Astrocyte of the cerebellum (primary cell): ENCODE data around the gene INPP4B.

Source experiments
- DNase-seq: peaks from one replicate; pipeline ENCODE4 v3.0.0-alpha.2; 2011; ENCODE audit warnings: low read depth
- H3K4me3 ChIP-seq: 2 replicates; pipeline ENCODE4 v1.5.1; 2011; ENCODE audit warnings: mild to moderate bottlenecking, low read depth, low read length, moderate library complexity
- in situ Hi-C: cut with HindIII; loops from 2 replicates; pipeline ENCODE4 v1.10.0; 2017; ENCODE audit warnings: low sequenced_read_pairs
- TF ChIP-seq, protein P1 (sequence below): IDR thresholded peaks from 2 replicates; pipeline ENCODE4 v1.5.1; 2012; ENCODE audit warnings: low read length, low read depth, moderate library complexity, mild to moderate bottlenecking; ENCODE audit errors: missing control alignments

Gene INPP4B

DNA sequence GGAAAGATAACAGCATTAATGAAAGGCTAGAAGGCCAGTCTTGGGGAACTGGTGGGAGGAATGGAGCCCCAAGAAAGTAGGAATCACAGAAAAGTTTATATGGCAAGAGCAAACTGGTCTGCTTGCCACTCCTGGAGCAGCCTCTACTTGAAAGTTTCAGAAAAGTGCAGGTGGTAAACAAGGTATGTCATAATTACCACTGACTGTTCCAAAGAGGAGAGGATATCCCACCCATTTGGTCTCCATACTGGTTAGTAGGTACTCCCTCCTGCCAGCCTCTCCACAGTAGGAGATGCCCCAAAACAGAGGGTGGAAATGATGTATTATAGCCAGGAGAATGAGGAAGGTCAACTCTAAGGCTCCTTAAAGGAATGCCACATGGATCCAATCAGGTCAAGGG, 145.1 kb downstream of the INPP4B start:
- no peak overlapping the region for H3K4me3 ChIP-seq
- TF ChIP-seq, protein P1, sequence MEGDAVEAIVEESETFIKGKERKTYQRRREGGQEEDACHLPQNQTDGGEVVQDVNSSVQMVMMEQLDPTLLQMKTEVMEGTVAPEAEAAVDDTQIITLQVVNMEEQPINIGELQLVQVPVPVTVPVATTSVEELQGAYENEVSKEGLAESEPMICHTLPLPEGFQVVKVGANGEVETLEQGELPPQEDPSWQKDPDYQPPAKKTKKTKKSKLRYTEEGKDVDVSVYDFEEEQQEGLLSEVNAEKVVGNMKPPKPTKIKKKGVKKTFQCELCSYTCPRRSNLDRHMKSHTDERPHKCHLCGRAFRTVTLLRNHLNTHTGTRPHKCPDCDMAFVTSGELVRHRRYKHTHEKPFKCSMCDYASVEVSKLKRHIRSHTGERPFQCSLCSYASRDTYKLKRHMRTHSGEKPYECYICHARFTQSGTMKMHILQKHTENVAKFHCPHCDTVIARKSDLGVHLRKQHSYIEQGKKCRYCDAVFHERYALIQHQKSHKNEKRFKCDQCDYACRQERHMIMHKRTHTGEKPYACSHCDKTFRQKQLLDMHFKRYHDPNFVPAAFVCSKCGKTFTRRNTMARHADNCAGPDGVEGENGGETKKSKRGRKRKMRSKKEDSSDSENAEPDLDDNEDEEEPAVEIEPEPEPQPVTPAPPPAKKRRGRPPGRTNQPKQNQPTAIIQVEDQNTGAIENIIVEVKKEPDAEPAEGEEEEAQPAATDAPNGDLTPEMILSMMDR: no peak
- DNase-seq: no peak
- in situ Hi-C loops: no loop called here

GRCh38 chr4:142700531-142700930, 145.6 kb downstream of the INPP4B start:
- TF ChIP-seq, protein P1: no peak
- no peak for DNase-seq
- H3K4me3 ChIP-seq: no peak overlapping the region
- in situ Hi-C loops: no loop called here

DNA sequence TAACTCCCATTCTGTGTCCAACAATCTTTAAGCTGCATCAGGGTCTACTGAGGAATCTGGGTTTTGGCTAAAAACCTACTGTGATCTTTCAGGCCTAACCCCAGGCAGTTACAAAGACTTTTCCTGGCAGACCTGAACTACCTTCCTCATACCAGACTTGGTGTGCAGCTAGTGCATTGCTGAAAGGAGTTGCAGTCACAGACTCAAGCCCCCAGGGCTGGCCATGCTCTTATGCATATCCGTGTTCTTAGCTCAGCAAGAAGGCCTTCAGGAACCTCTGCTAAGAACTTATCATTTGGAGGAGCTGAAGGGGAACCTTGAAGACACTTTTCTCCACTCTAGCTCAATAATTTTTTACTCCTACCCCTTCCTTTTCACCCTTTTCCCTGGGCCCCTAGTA, 147.5 kb downstream of the INPP4B start:
- DNase-seq: no peak
- in situ Hi-C loops: no loop called here
- no peak overlapping the region for H3K4me3 ChIP-seq
- TF ChIP-seq, protein P1: no peak

DNA sequence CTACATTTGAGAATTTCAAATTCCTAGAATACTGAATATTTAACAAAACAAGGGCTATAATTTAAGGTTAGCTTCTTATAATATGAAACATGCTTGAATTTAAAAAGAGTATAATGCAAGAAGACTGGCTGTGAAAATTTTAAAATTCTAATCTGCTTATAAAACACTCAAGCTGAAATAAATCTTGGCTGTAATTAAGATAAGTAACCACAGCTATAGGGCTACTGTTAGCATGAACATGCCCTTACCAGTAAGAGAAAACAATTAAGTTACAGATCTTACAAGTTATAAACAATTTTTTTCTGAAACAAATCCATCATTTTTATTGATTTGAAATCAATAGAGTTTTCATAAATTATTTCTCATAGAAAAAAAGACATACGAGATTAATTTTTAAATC, 148.2 kb downstream of the INPP4B start:
- TF ChIP-seq, protein P1: no peak
- no peak overlapping the region for H3K4me3 ChIP-seq
- DNase-seq: no peak
- in situ Hi-C loops: no loop called here

- TF ChIP-seq, protein P1: no peak
- in situ Hi-C loops: no loop called here
- no peak for DNase-seq
- H3K4me3 ChIP-seq: no peak overlapping the region
Observed at GRCh38 chr4:142697320-142697719, 148.8 kb downstream of the INPP4B start.

DNA sequence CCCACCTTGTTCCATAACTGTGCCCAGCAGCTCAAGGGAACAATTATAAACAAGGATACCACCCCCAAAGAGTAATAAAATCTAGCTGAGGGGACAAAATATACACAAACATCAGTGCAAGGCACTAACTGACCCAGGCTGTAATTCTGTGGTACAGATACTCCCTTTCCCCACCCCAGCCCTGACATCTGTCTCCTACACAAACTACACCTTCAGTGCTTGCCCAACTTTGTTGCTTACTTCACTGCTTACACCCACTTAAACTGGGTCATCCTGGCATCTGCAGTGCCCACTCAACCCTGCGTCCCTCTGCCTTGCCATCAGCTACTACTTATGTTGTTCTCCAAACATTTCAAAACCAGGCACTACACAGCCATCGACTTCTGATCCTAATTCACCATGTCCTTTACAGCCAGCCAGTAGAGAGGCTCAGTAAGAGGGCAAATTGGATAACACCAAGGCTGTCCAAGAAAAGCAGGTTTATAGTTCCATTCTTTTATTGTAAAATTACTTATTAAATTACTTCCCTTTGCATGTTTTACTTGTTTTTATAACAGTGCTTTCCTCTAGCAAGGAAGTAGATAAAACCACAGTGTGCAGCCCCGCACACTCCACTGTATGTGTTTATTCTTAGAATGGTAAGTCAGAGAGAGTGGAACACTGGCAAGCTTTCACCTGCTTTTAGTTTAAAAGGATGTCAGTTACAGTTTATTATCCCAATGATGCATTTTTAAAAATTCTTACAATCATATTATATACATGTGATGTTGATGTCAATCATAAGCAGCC, 149.6 kb downstream of the INPP4B start:
- no peak overlapping the region for H3K4me3 ChIP-seq
- in situ Hi-C loops: no loop called here
- no peak for DNase-seq
- TF ChIP-seq, protein P1: no peak
